NCI-H345 treated with DMSO at 0.1 percent for 48 hours (cell line): ENCODE results near the gene AP5S1.
A peak's percentile ranks its signal among the peaks of the same experiment; 100 is the strongest.
"Not testable (repeated sequence)": the region's sequence is repeated elsewhere in the genome, so short reads cannot be mapped to it uniquely, and the experiment has no call there.

ENCODE experiments used
- DNase-seq: peaks from one replicate; lab custom pipeline; 2025; ENCODE audit not compliant: unreplicated experiment; lab: John Stamatoyannopoulos, UW

The AP5S1 gene

DNA sequence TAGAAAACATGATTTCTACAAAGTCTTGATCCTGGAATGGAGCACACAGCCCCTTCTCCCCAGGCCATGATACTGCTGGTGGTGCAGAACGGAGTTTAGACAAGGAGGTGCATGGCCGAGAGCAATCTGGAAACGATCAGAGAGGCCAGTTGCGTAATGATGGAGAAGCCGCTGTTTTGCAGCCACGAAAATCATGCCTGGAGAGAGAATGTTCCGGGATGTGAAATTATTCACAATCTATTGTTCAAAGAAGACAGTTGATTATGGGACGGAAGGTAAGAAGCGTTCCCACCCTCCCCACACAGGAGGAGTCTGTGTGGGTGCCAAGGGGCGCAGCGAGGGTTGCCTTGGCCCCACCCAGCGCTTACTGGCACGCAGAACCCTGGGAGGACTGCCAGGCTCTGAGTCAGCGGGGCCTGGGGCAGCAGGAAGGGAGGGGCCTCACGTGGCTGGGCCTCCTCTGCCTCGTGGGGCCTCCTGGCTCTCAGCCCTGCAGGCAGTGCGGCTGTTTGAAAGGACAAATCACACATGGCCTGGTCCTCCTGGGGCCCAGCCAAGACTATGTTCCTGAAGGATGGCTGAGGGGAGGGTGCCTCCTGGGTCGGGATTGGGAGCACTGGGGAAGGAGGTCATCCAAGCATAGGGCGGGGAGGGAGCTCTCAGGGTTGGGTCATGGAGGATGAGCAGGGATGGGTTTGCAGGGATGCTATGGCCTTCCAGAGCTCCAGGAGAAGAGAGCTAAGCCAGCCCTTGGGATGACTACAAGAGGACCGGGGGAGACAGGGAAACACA lies 8.7 kb upstream of the AP5S1 start:
- DNase-seq: peak; percentile 93

GRCh38 chr20:3812259-3812681 lies 8.1 kb upstream of the AP5S1 start:
- DNase-seq: no peak

- DNase-seq: no peak
These were observed 7.1 kb upstream of the AP5S1 start for GRCh38 chr20:3812975-3813847.

GRCh38 chr20:3813848-3814581 lies 6.3 kb upstream of the AP5S1 start:
- no peak for DNase-seq

DNA sequence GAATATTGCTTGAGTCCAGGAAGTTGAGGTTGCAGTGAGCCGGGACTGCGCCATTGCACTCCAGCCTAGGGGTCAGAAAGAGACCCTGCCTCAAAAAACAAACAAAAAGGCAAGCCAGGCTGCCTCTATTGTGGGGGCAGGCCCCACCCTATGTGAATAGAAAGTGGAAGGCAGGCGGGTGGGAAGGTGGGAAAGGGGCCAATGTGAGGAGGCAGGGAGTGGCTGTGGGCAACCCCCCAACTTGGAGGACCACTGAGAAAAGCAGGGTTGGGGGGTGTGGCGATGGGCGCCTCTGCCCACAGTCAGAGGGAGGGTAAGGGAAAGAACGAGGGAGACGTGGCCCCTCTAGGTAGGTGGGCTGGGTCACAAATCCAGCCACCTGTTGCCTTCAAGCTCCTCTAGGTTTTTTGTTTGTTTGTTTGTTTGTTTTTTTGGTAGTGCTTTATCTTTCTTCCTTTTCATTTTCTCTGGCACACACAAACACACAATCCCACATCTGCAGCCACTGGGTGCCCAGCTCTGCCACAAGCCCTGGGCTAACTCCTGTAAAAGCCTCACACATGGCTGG lies 5.3 kb upstream of the AP5S1 start:
- no peak for DNase-seq

DNA sequence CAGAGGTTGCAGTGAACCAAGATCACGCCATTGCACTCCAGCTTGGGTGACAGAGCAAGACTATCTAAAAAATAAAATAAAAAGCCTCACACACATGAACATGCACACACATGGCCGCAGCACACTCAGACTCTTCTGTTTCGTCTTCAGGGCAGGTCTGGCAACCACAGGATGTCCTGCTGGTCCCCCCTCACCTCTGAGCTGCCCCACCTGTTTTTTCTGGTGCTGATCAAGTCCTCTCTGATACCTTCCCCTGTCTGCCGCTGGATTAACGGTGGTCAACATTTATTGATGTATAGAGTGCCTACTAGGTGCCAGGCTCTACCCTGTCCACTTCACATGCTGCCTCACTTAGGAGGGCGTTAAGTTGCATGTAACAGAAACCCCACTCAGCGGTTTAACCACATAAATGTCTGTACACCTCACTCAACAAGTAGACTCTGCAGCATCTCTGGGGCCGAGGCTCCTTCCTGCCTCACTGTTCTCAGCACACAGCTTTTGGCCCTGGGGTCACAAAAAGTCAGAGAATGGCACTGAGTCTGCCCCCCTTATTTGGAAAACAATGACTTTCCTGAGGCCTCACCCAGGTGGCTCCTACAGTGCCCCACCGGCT lies 4.5 kb upstream of the AP5S1 start:
- DNase-seq: no peak

DNA sequence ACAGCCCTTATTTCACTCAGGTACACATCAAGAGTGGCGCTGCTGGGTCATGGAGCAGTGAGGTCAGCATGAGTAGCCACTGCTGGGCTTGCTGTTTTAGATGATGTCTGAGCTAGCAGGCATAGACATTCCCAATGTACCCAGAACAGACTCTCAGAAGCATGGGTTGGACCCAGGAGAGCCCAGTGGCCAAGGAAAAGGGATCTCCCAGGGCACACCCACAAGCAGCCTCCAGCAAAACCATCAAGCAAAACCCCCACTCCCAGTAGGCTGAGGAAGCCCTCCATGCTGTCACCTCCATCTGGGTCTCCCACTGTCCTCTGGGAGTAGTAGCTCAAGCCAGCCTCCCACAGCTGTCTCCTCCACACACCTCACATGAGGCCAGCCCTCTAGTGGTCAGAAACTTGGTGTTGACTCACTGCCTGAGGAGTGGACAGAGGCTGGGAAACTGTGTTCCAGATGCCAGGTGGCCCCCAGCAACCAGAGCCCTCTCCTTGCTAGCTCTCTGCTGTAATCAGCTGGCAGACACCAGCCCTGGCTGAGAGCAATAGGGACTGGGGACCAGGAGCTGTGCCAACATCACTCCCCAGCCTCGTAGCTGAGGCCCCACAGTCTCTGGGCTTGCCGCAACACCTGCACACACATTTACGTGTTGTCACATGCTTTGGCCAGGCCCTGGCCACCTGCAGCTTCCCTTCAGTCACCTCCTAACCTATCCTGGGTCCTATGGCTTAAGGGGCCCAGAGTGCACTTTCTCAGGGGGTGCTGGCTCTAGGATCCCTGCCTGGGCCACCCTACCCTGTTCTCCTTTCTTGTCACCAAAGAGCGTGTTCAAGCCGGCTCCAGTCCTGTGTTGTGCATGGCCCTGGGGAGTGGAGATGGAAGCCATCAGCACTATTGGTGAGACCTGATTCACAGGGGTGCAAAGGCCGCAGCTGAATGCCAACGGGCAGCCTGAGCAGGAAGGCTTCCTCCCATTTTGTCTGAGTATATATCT lies 1.9 kb upstream of the AP5S1 start:
- DNase-seq: peak; percentile 29

DNA sequence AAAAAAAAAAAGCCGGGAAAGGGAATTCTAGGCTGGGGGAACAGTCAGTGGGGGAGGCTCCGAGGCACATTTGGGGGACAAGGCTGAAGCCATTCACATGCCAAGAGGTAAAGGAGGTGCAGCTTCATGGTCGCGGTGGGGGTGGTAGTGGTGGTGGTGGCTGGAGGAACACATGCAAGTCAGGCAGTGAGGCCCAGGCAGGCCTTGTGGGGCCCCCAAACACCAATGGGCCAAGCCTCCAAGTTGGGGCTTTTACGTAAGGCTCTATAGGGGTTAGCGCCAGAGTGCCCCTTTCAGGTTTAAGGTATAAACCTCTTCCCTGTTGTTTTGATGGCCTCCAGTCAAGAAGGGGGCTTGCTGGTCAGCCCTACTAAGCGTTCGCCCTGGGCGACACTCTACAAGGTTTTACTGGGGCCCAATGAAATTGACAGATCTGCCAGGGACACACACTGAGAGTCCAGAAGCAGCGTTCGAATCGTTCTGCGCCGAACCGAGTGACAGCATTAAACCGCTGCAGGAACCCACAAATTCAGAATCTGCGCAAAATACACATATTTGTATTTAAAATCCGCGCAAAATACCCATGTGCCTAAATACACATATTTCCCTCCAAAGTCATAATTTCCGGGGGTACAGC lies 818 bp upstream of the AP5S1 start:
- DNase-seq: no peak

DNA sequence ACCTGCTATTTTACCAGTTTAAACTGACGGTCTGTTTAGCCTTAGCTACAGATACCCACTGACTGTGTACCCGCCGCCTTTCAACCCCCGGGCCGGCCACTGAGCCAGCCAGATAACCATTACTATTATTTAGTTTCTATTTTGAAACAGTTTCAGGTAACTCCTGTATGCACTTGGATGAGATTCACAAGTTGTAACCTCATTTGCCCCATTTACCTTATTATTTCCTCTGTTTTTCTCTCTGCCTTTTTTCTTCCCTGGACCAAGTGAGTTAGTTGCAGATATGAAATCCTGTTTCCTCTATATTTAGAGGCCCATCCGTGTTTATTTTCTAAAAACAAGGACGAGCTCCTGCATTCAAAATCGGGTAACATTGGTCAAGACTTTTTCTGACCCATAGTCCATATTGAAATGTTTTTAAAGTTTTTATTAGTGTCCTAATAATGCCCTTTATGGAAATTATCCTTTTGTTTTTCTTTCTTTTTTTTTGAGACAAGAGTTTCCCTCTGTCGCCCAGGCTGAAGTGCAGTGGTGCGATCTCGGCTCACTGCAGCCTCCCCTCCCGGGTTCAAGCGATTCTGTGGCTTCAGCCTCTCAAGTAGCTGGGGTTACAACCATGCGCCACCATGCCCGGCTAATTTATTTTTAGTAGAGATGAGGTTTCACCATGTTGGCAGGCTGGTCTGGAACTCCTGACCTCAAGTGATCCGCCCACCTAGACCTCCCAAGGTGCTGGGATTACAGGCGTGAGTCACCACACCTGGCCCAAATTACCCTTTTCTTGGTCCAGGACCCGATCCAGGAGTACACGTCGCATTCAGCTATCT lies 767 bp downstream of the AP5S1 start:
- no peak for DNase-seq

GRCh38 chr20:3821996-3822395 lies 1.6 kb downstream of the AP5S1 start:
- no peak for DNase-seq

GRCh38 chr20:3823881-3824280 lies 3.5 kb downstream of the AP5S1 start:
- no peak for DNase-seq

DNA sequence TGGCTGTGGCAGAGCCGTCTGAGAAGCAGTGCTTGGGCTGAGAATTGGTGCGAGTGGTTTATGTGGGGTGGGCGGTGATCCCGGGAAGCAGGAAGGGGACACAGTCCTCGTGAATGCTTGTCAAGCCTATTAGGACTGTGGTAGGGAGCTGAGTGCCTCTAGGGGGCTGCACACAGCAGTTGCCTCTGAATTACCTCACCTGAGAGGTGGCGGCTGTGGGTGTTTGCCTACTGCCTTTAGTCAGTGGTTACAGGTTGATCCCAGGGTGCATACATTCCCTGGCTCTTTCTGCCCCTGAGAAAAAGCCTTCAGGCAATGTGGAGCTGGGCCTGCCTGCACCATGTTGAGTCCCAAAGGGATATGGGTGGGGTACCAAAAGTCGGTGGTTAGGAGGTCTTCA lies 5.2 kb downstream of the AP5S1 start:
- no peak for DNase-seq

GRCh38 chr20:3826420-3826819 lies 6.1 kb downstream of the AP5S1 start:
- DNase-seq: no peak

DNA sequence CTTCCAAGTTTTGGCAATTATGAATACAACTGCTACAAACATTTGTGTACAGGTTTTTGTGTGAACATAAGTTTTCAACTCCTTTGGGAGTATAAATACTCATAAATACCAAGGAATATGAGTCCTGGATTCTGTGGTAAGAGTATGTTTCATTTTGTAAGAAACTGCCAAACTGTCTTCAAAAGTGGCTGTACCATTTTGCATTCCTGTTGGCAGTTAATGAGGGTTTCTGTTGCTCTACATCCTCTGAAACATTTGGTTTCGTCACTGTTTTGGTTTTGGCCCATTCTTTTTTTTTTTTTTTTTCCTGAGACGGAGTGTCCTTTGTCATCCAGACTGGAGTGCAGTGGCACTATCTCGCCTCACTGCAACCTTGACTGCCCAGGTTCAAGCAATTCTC lies 8.5 kb downstream of the AP5S1 start:
- no peak for DNase-seq

GRCh38 chr20:3829891-3830290 lies 9.5 kb downstream of the AP5S1 start:
- not testable (repeated sequence) for DNase-seq

- no peak for DNase-seq
These were observed 15.8 kb downstream of the AP5S1 start for GRCh38 chr20:3836132-3836531.

GRCh38 chr20:3839328-3839727 lies 19.0 kb downstream of the AP5S1 start:
- DNase-seq: no peak

- not testable (repeated sequence) for DNase-seq
These were observed 19.9 kb downstream of the AP5S1 start for GRCh38 chr20:3840201-3840600.
